ENCODE results near the gene MPZL2. TPM values are rescaled to one million over a fixed set of nuclear protein-coding genes. Genes with fewer than 3 reads are reported as not detected.

Gene MPZL2
- total RNA-seq, 1 experiment from 2014 or later = 1.2 TPM

DNA sequence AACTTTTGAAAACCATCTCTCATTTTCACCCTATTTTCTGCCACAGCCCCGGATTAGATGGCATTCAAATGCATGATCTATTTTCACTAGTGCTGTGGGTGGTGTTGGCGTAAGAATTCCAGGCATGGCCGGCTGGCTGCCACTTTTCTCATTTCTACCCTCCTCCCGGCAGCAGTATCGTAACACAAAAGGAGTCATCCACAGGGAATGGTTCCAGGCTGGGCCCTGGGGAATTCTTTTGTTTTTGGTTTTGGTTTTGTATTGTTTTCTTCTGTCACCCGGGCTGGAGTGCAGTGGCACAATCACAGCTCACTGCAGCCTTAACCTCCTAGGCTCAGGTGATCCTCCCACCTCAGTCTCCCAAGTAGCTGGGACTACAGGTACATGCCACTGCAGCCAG lies 53.1 kb downstream of the MPZL2 start (continued):
- TF ChIP-seq, protein P1, sequence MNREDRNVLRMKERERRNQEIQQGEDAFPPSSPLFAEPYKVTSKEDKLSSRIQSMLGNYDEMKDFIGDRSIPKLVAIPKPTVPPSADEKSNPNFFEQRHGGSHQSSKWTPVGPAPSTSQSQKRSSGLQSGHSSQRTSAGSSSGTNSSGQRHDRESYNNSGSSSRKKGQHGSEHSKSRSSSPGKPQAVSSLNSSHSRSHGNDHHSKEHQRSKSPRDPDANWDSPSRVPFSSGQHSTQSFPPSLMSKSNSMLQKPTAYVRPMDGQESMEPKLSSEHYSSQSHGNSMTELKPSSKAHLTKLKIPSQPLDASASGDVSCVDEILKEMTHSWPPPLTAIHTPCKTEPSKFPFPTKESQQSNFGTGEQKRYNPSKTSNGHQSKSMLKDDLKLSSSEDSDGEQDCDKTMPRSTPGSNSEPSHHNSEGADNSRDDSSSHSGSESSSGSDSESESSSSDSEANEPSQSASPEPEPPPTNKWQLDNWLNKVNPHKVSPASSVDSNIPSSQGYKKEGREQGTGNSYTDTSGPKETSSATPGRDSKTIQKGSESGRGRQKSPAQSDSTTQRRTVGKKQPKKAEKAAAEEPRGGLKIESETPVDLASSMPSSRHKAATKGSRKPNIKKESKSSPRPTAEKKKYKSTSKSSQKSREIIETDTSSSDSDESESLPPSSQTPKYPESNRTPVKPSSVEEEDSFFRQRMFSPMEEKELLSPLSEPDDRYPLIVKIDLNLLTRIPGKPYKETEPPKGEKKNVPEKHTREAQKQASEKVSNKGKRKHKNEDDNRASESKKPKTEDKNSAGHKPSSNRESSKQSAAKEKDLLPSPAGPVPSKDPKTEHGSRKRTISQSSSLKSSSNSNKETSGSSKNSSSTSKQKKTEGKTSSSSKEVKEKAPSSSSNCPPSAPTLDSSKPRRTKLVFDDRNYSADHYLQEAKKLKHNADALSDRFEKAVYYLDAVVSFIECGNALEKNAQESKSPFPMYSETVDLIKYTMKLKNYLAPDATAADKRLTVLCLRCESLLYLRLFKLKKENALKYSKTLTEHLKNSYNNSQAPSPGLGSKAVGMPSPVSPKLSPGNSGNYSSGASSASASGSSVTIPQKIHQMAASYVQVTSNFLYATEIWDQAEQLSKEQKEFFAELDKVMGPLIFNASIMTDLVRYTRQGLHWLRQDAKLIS (CRISPR knock-in tag; IDR thresholded peaks at IDR 0.05; ENCODE audit: borderline replicate concordance) = no peak
- TF ChIP-seq SMAD3 (CRISPR knock-in tag; IDR thresholded peaks at IDR 0.05; ENCODE audit: borderline replicate concordance) (no peak), PRRX2 (CRISPR knock-in tag; IDR thresholded peaks at IDR 0.05) (no peak), ZNF671 (CRISPR knock-in tag; IDR thresholded peaks at IDR 0.05) (no peak)

GRCh38 chr11:118210323-118210722 lies 53.8 kb downstream of the MPZL2 start:
- ATAC-seq (no peak), DNase-seq (ENCODE audit: low spot score) (no peak)
- Mint-ChIP-seq H3K27ac (peak overlapping the region; percentile 29; the same call in 1 of the 2 replicates), H3K27me3 (ENCODE audit: low read depth) (peaks cover 34% of the 10 kb centered on the region), H3K9me3 (no peaks in the 10 kb centered on the region), H3K36me3 (no peaks in the 10 kb centered on the region), H3K4me3 (no peak overlapping the region), H3K4me1 (peaks cover 56% of the 10 kb centered on the region)
- TF ChIP-seq, protein P2, sequence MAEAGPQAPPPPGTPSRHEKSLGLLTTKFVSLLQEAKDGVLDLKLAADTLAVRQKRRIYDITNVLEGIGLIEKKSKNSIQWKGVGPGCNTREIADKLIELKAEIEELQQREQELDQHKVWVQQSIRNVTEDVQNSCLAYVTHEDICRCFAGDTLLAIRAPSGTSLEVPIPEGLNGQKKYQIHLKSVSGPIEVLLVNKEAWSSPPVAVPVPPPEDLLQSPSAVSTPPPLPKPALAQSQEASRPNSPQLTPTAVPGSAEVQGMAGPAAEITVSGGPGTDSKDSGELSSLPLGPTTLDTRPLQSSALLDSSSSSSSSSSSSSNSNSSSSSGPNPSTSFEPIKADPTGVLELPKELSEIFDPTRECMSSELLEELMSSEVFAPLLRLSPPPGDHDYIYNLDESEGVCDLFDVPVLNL (CRISPR knock-in tag; IDR thresholded peaks at IDR 0.05; ENCODE audit: borderline replicate concordance, low read depth) = no peak
- TF ChIP-seq JAZF1 (CRISPR knock-in tag; IDR thresholded peaks at IDR 0.05) (no peak), GTF2I (CRISPR knock-in tag; conservative IDR thresholded peaks at IDR 0.05) (no peak), ESRRA (CRISPR knock-in tag; IDR thresholded peaks at IDR 0.05; ENCODE audit: borderline replicate concordance) (no peak), ZNF263 (CRISPR knock-in tag; IDR thresholded peaks at IDR 0.05; ENCODE audit: low read depth) (no peak), NR3C1 (CRISPR knock-in tag; conservative IDR thresholded peaks at IDR 0.05; ENCODE audit: low read depth) (no peak), CBFB (CRISPR knock-in tag; IDR thresholded peaks at IDR 0.05; ENCODE audit: low read depth) (no peak), CREB1 (CRISPR knock-in tag; IDR thresholded peaks at IDR 0.05) (no peak)
- TF ChIP-seq, protein P3, sequence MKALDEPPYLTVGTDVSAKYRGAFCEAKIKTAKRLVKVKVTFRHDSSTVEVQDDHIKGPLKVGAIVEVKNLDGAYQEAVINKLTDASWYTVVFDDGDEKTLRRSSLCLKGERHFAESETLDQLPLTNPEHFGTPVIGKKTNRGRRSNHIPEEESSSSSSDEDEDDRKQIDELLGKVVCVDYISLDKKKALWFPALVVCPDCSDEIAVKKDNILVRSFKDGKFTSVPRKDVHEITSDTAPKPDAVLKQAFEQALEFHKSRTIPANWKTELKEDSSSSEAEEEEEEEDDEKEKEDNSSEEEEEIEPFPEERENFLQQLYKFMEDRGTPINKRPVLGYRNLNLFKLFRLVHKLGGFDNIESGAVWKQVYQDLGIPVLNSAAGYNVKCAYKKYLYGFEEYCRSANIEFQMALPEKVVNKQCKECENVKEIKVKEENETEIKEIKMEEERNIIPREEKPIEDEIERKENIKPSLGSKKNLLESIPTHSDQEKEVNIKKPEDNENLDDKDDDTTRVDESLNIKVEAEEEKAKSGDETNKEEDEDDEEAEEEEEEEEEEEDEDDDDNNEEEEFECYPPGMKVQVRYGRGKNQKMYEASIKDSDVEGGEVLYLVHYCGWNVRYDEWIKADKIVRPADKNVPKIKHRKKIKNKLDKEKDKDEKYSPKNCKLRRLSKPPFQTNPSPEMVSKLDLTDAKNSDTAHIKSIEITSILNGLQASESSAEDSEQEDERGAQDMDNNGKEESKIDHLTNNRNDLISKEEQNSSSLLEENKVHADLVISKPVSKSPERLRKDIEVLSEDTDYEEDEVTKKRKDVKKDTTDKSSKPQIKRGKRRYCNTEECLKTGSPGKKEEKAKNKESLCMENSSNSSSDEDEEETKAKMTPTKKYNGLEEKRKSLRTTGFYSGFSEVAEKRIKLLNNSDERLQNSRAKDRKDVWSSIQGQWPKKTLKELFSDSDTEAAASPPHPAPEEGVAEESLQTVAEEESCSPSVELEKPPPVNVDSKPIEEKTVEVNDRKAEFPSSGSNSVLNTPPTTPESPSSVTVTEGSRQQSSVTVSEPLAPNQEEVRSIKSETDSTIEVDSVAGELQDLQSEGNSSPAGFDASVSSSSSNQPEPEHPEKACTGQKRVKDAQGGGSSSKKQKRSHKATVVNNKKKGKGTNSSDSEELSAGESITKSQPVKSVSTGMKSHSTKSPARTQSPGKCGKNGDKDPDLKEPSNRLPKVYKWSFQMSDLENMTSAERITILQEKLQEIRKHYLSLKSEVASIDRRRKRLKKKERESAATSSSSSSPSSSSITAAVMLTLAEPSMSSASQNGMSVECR (CRISPR knock-in tag; IDR thresholded peaks at IDR 0.05; ENCODE audit: borderline replicate concordance) = no peak
- TF ChIP-seq, protein P4, sequence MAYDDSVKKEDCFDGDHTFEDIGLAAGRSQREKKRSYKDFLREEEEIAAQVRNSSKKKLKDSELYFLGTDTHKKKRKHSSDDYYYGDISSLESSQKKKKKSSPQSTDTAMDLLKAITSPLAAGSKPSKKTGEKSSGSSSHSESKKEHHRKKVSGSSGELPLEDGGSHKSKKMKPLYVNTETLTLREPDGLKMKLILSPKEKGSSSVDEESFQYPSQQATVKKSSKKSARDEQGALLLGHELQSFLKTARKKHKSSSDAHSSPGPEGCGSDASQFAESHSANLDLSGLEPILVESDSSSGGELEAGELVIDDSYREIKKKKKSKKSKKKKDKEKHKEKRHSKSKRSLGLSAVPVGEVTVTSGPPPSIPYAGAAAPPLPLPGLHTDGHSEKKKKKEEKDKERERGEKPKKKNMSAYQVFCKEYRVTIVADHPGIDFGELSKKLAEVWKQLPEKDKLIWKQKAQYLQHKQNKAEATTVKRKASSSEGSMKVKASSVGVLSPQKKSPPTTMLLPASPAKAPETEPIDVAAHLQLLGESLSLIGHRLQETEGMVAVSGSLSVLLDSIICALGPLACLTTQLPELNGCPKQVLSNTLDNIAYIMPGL (CRISPR knock-in tag; IDR thresholded peaks at IDR 0.05) = no peak
- TF ChIP-seq, protein P5, sequence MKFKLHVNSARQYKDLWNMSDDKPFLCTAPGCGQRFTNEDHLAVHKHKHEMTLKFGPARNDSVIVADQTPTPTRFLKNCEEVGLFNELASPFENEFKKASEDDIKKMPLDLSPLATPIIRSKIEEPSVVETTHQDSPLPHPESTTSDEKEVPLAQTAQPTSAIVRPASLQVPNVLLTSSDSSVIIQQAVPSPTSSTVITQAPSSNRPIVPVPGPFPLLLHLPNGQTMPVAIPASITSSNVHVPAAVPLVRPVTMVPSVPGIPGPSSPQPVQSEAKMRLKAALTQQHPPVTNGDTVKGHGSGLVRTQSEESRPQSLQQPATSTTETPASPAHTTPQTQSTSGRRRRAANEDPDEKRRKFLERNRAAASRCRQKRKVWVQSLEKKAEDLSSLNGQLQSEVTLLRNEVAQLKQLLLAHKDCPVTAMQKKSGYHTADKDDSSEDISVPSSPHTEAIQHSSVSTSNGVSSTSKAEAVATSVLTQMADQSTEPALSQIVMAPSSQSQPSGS (CRISPR knock-in tag; IDR thresholded peaks at IDR 0.05; ENCODE audit: borderline replicate concordance, low read depth) = no peak
- ChIA-PET CTCF (interaction anchor here (1.7 to 5.8 kb wide), 2 partner anchors 12 to 39 kb away, joined by 4 to 44 read pairs; no protein-coding TSS in a partner anchor), POLR2A (no interaction called here)

Data from WTC11 (cell line).